Measurements from ENCODE around the gene POLR2A. TPM values are rescaled to one million over a fixed set of nuclear protein-coding genes. Genes with fewer than 3 reads are reported as not detected.

Gene POLR2A
- total RNA-seq, 1 experiment from 2014 or later = 47.1 TPM

GRCh38 chr17:7463372-7463846, 20.8 kb upstream of the POLR2A start:
- no peak overlapping the region for H2AFZ ChIP-seq (ENCODE audit: low read length)
- no peak overlapping the region for H3K4me3 ChIP-seq (ENCODE audit: low read length)
- intact Hi-C loops (cut with micrococcal nuclease) = no loop called here
- H3K9ac ChIP-seq (ENCODE audit: low read length) = no peak overlapping the region
- no peaks in the 10 kb centered on the region for H3K27me3 ChIP-seq (ENCODE audit: low read length)
- POLR2A ChIA-PET (ENCODE audit: unreplicated experiment) = no interaction called here
- TF ChIP-seq EZH2 (IDR thresholded peaks at IDR 0.05; ENCODE audit: low read length, unreplicated experiment) = no peak
- TF ChIP-seq EZH2phosphoT487 (IDR thresholded peaks at IDR 0.05; ENCODE audit: borderline replicate concordance, low read length) = no peak
- TF ChIP-seq, protein P1, sequence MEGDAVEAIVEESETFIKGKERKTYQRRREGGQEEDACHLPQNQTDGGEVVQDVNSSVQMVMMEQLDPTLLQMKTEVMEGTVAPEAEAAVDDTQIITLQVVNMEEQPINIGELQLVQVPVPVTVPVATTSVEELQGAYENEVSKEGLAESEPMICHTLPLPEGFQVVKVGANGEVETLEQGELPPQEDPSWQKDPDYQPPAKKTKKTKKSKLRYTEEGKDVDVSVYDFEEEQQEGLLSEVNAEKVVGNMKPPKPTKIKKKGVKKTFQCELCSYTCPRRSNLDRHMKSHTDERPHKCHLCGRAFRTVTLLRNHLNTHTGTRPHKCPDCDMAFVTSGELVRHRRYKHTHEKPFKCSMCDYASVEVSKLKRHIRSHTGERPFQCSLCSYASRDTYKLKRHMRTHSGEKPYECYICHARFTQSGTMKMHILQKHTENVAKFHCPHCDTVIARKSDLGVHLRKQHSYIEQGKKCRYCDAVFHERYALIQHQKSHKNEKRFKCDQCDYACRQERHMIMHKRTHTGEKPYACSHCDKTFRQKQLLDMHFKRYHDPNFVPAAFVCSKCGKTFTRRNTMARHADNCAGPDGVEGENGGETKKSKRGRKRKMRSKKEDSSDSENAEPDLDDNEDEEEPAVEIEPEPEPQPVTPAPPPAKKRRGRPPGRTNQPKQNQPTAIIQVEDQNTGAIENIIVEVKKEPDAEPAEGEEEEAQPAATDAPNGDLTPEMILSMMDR (conservative IDR thresholded peaks at IDR 0.05; ENCODE audit: low read depth, low read length) = no peak
- no peaks in the 10 kb centered on the region; the same call in 1 of the 2 replicates for H3K36me3 ChIP-seq (ENCODE audit: low read depth, low read length)
- BruUV-seq (replicated peaks) = no TSS peak
- no peak overlapping the region for H3K4me2 ChIP-seq (ENCODE audit: low read length)
- H4K20me1 ChIP-seq (ENCODE audit: low read length) = no peaks in the 10 kb centered on the region
- ATAC-seq (no peak), DNase-seq (no peak)
- H3K9me2 ChIP-seq (replicated peaks; ENCODE audit: low read length) = no peaks in the 10 kb centered on the region
- H3K9me3 ChIP-seq (ENCODE audit: low read length) = no peaks in the 10 kb centered on the region
- CTCF ChIA-PET = no interaction called here
- no peaks in the 10 kb centered on the region for H3F3A ChIP-seq (ENCODE audit: low read length, unreplicated experiment)
- H3K4me1 ChIP-seq (ENCODE audit: insufficient read depth, low read length) = no peaks in the 10 kb centered on the region
- no peaks in the 10 kb centered on the region for H3K79me2 ChIP-seq (ENCODE audit: low read length)
- H3K27ac ChIP-seq (ENCODE audit: low read length) = no peak overlapping the region

GRCh38 chr17:7464081-7464480, 20.1 kb upstream of the POLR2A start:
- no peak overlapping the region for H2AFZ ChIP-seq (ENCODE audit: low read length)
- no peak overlapping the region for H3K4me3 ChIP-seq (ENCODE audit: low read length)
- no peaks in the 10 kb centered on the region for H4K20me1 ChIP-seq (ENCODE audit: low read length)
- no peaks in the 10 kb centered on the region for H3K4me1 ChIP-seq (ENCODE audit: insufficient read depth, low read length)
- BruUV-seq (replicated peaks) = no TSS peak
- H3K9me2 ChIP-seq (replicated peaks; ENCODE audit: low read length) = no peaks in the 10 kb centered on the region
- POLR2A ChIA-PET (ENCODE audit: unreplicated experiment) = no interaction called here
- CTCF ChIA-PET = no interaction called here
- no peak overlapping the region for H3K4me2 ChIP-seq (ENCODE audit: low read length)
- H3F3A ChIP-seq (ENCODE audit: low read length, unreplicated experiment) = no peaks in the 10 kb centered on the region
- 0 out of 2 replicates have a peak, but pooled peaks cover 5% of the 10 kb centered on the region for H3K79me2 ChIP-seq (ENCODE audit: low read length)
- H3K9me3 ChIP-seq (ENCODE audit: low read length) = no peaks in the 10 kb centered on the region
- no peaks in the 10 kb centered on the region for H3K27me3 ChIP-seq (ENCODE audit: low read length)
- no peak overlapping the region for H3K9ac ChIP-seq (ENCODE audit: low read length)
- TF ChIP-seq, protein P1 (conservative IDR thresholded peaks at IDR 0.05; ENCODE audit: low read depth, low read length) = no peak
- no peak for TF ChIP-seq EZH2 (IDR thresholded peaks at IDR 0.05; ENCODE audit: low read length, unreplicated experiment)
- no peak for TF ChIP-seq EZH2phosphoT487 (IDR thresholded peaks at IDR 0.05; ENCODE audit: borderline replicate concordance, low read length)
- intact Hi-C loops (cut with micrococcal nuclease) = no loop called here
- ATAC-seq (no peak), DNase-seq (no peak)
- no peak overlapping the region for H3K27ac ChIP-seq (ENCODE audit: low read length)
- H3K36me3 ChIP-seq (ENCODE audit: low read depth, low read length) = no peaks in the 10 kb centered on the region; the same call in 1 of the 2 replicates

DNA sequence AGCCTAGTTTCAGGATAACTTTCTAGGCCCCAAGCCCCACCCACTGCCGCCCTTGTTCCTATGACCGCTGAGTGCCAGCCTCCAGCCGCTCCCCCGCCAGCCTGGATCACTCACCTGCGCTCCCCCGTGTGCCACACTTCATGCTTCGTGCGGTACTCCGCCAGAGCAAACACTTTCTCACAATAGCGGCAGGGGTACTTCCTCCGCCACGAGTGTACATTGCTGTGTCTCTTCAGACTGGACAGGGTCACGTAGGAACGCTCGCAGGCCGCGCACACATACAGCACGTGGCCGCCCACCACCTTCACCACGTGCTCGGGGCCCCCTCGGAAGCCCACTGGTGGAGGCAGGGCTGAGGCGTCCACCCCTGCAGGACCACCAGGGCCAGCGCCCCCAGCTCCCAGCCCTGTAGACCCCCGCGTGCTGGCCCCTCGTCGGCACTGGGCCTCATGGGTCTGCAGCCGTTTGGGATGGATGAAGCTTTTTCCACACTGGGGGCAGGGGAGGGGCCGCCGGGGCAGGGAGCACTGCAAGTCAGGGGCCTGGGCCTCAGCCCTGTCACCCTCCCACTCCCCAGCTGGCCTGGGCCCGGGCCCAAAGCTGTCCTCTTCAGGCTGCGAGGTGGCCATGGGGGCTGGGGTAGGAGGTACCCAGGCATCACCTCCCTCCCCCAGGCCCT, 18.4 kb upstream of the POLR2A start:
- H3K36me3 ChIP-seq (ENCODE audit: low read depth, low read length) = no peaks in the 10 kb centered on the region; the same call in 1 of the 2 replicates
- H3K27ac ChIP-seq (ENCODE audit: low read length) = no peak overlapping the region
- H3K4me3 ChIP-seq (ENCODE audit: low read length) = no peak overlapping the region
- H4K20me1 ChIP-seq (ENCODE audit: low read length) = no peaks in the 10 kb centered on the region
- ChIA-PET CTCF (no interaction called here), POLR2A (ENCODE audit: unreplicated experiment) (no interaction called here)
- peaks cover 8% of the 10 kb centered on the region; the same call in 1 of the 2 replicates for H3K79me2 ChIP-seq (ENCODE audit: low read length)
- no peak overlapping the region for H2AFZ ChIP-seq (ENCODE audit: low read length)
- intact Hi-C loops (cut with micrococcal nuclease) = no loop called here
- no peak for TF ChIP-seq EZH2phosphoT487 (IDR thresholded peaks at IDR 0.05; ENCODE audit: borderline replicate concordance, low read length)
- TF ChIP-seq EZH2 (IDR thresholded peaks at IDR 0.05; ENCODE audit: low read length, unreplicated experiment) = no peak
- TF ChIP-seq, protein P1 (conservative IDR thresholded peaks at IDR 0.05; ENCODE audit: low read depth, low read length) = no peak
- no peak for DNase-seq
- no peak overlapping the region for H3K4me2 ChIP-seq (ENCODE audit: low read length)
- H3K9me3 ChIP-seq (ENCODE audit: low read length) = no peaks in the 10 kb centered on the region
- H3K9me2 ChIP-seq (replicated peaks; ENCODE audit: low read length) = no peaks in the 10 kb centered on the region
- H3F3A ChIP-seq (ENCODE audit: low read length, unreplicated experiment) = no peaks in the 10 kb centered on the region
- BruUV-seq (replicated peaks) = no TSS peak
- no peak overlapping the region for H3K9ac ChIP-seq (ENCODE audit: low read length)
- H3K27me3 ChIP-seq (ENCODE audit: low read length) = no peaks in the 10 kb centered on the region
- no peaks in the 10 kb centered on the region for H3K4me1 ChIP-seq (ENCODE audit: insufficient read depth, low read length)
- no peak for ATAC-seq
